Measurements from ENCODE around the gene SPRY4. TPM values are rescaled to one million over a fixed set of nuclear protein-coding genes. Genes with fewer than 3 reads are reported as not detected.

SPRY4 gene
- total and polyA plus RNA-seq, 4 donors, result 2.7 to 9.6 (median 4.9) TPM

GRCh38 chr5:142280066-142281007 lies 44.5 kb downstream of the SPRY4 start:
- no peaks in the 10 kb centered on the region for H3K36me3 ChIP-seq (ENCODE audit: control insufficient read depth in 4 of 4, insufficient read depth in 3 of 4, low read depth in 1 of 4, low read length in 3 of 4)
- H3K27me3 ChIP-seq (ENCODE audit: control insufficient read depth in 4 of 4, insufficient read depth in 4 of 4, low read length in 3 of 4), result no peaks in the 10 kb centered on the region
- no peak for DNase-seq (ENCODE audit: low spot score)
- no peak for TF ChIP-seq HNF4G (IDR thresholded peaks at IDR 0.05)
- no peak for TF ChIP-seq GABPA (IDR thresholded peaks at IDR 0.05 in 1 of 2, conservative IDR thresholded peaks at IDR 0.05 in 1 of 2)
- no peak for TF ChIP-seq TAF1 (conservative IDR thresholded peaks at IDR 0.05)
- TF ChIP-seq NR2F2 (IDR thresholded peaks at IDR 0.05), result no peak
- no peak for TF ChIP-seq FOXA1 (IDR thresholded peaks at IDR 0.05)
- H3K9ac ChIP-seq (ENCODE audit: low read depth in 1 of 2, low read length in 2 of 2), result no peak overlapping the region
- H3K4me3 ChIP-seq (ENCODE audit: low read depth in 1 of 3, low read length in 3 of 3), result no peak overlapping the region
- peak overlapping the region; percentile 6 to 74 for H3K27ac ChIP-seq (ENCODE audit: low read depth in 1 of 2, low read length in 2 of 2)
- 71% methylated on average over 17 of the region's 17 CpGs for WGBS
- H3K9me3 ChIP-seq (ENCODE audit: control insufficient read depth in 4 of 4, low read length in 3 of 4), result no peaks in the 10 kb centered on the region
- no peaks in the 10 kb centered on the region for H3K4me1 ChIP-seq (ENCODE audit: control insufficient read depth in 4 of 4, insufficient read depth in 4 of 4, low read length in 3 of 4)

DNA sequence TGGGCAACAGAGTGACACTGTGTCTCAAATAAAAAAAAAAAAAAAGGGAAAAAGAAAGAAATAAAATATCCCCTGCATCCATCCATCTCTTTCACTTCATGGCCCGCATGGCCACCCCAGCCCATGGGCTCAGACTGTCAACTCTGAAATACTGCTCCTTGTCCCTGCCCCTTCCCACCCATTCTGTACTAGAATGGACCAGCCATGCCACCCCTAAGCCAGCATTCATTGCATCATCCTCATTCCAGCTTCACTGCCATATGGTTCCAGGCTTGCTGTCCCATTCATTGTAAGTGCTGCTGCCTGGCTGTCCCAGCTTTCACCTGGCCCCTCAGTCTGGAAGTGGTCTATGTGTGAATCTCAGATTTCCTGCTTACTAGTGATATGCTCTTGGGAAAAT lies 46.2 kb downstream of the SPRY4 start:
- no peak overlapping the region for H3K4me3 ChIP-seq (ENCODE audit: low read depth in 1 of 3, low read length in 3 of 3)
- 94% methylated on average over 1 of the region's 1 CpG for WGBS
- no peaks in the 10 kb centered on the region for H3K4me1 ChIP-seq (ENCODE audit: control insufficient read depth in 4 of 4, insufficient read depth in 4 of 4, low read length in 3 of 4)
- TF ChIP-seq FOXA1 (IDR thresholded peaks at IDR 0.05) (no peak), HNF4A (conservative IDR thresholded peaks at IDR 0.05) (no peak), TAF1 (conservative IDR thresholded peaks at IDR 0.05) (no peak)
- no peak for DNase-seq (ENCODE audit: low spot score)
- no peak overlapping the region for H3K9ac ChIP-seq (ENCODE audit: low read depth in 1 of 2, low read length in 2 of 2)
- no peaks in the 10 kb centered on the region for H3K27me3 ChIP-seq (ENCODE audit: control insufficient read depth in 4 of 4, insufficient read depth in 4 of 4, low read length in 3 of 4)
- H3K9me3 ChIP-seq (ENCODE audit: control insufficient read depth in 4 of 4, low read length in 3 of 4), result no peaks in the 10 kb centered on the region
- no peak overlapping the region for H3K27ac ChIP-seq (ENCODE audit: low read depth in 1 of 2, low read length in 2 of 2)
- H3K36me3 ChIP-seq (ENCODE audit: control insufficient read depth in 4 of 4, insufficient read depth in 3 of 4, low read depth in 1 of 4, low read length in 3 of 4), result no peaks in the 10 kb centered on the region

- WGBS, result 42% methylated on average over 3 of the region's 3 CpGs
- TF ChIP-seq EGR1 (IDR thresholded peaks at IDR 0.05; ENCODE audit: low read depth in 2 of 2) (no peak), CTCF (IDR thresholded peaks at IDR 0.05; ENCODE audit: low read depth, low read length, missing input control) (no peak), GABPA (IDR thresholded peaks at IDR 0.05 in 1 of 2, conservative IDR thresholded peaks at IDR 0.05 in 1 of 2) (no peak), TAF1 (conservative IDR thresholded peaks at IDR 0.05) (no peak), RXRA (IDR thresholded peaks at IDR 0.05) (no peak), FOXA1 (IDR thresholded peaks at IDR 0.05) (no peak), ATF3 (IDR thresholded peaks at IDR 0.05) (no peak), NR2F2 (IDR thresholded peaks at IDR 0.05) (no peak), RAD21 (IDR thresholded peaks at IDR 0.05) (no peak), YY1 (IDR thresholded peaks at IDR 0.05) (no peak), HNF4A (conservative IDR thresholded peaks at IDR 0.05) (no peak), HNF4G (IDR thresholded peaks at IDR 0.05) (no peak), JUND (IDR thresholded peaks at IDR 0.05) (no peak), SP1 (IDR thresholded peaks at IDR 0.05) (no peak), FOXA2 (IDR thresholded peaks at IDR 0.05) (no peak)
- TF ChIP-seq, protein P1, sequence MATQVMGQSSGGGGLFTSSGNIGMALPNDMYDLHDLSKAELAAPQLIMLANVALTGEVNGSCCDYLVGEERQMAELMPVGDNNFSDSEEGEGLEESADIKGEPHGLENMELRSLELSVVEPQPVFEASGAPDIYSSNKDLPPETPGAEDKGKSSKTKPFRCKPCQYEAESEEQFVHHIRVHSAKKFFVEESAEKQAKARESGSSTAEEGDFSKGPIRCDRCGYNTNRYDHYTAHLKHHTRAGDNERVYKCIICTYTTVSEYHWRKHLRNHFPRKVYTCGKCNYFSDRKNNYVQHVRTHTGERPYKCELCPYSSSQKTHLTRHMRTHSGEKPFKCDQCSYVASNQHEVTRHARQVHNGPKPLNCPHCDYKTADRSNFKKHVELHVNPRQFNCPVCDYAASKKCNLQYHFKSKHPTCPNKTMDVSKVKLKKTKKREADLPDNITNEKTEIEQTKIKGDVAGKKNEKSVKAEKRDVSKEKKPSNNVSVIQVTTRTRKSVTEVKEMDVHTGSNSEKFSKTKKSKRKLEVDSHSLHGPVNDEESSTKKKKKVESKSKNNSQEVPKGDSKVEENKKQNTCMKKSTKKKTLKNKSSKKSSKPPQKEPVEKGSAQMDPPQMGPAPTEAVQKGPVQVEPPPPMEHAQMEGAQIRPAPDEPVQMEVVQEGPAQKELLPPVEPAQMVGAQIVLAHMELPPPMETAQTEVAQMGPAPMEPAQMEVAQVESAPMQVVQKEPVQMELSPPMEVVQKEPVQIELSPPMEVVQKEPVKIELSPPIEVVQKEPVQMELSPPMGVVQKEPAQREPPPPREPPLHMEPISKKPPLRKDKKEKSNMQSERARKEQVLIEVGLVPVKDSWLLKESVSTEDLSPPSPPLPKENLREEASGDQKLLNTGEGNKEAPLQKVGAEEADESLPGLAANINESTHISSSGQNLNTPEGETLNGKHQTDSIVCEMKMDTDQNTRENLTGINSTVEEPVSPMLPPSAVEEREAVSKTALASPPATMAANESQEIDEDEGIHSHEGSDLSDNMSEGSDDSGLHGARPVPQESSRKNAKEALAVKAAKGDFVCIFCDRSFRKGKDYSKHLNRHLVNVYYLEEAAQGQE (IDR thresholded peaks at IDR 0.05), result no peak
- TF ChIP-seq, protein P2, sequence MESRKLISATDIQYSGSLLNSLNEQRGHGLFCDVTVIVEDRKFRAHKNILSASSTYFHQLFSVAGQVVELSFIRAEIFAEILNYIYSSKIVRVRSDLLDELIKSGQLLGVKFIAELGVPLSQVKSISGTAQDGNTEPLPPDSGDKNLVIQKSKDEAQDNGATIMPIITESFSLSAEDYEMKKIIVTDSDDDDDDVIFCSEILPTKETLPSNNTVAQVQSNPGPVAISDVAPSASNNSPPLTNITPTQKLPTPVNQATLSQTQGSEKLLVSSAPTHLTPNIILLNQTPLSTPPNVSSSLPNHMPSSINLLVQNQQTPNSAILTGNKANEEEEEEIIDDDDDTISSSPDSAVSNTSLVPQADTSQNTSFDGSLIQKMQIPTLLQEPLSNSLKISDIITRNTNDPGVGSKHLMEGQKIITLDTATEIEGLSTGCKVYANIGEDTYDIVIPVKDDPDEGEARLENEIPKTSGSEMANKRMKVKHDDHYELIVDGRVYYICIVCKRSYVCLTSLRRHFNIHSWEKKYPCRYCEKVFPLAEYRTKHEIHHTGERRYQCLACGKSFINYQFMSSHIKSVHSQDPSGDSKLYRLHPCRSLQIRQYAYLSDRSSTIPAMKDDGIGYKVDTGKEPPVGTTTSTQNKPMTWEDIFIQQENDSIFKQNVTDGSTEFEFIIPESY (IDR thresholded peaks at IDR 0.05), result no peak
- TF ChIP-seq, protein P3, sequence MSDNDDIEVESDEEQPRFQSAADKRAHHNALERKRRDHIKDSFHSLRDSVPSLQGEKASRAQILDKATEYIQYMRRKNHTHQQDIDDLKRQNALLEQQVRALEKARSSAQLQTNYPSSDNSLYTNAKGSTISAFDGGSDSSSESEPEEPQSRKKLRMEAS (IDR thresholded peaks at IDR 0.05), result no peak
- Histone ChIP-seq H3K4me3 (ENCODE audit: low read depth in 1 of 3, low read length in 3 of 3) (no peak overlapping the region), H3K9ac (ENCODE audit: low read depth in 1 of 2, low read length in 2 of 2) (no peak overlapping the region), H3K9me3 (ENCODE audit: control insufficient read depth in 4 of 4, low read length in 3 of 4) (no peaks in the 10 kb centered on the region), H3K4me1 (ENCODE audit: control insufficient read depth in 4 of 4, insufficient read depth in 4 of 4, low read length in 3 of 4) (no peaks in the 10 kb centered on the region), H3K27ac (ENCODE audit: low read depth in 1 of 2, low read length in 2 of 2) (no peak overlapping the region), H3K27me3 (ENCODE audit: control insufficient read depth in 4 of 4, insufficient read depth in 4 of 4, low read length in 3 of 4) (no peaks in the 10 kb centered on the region), H3K36me3 (ENCODE audit: control insufficient read depth in 4 of 4, insufficient read depth in 3 of 4, low read depth in 1 of 4, low read length in 3 of 4) (no peaks in the 10 kb centered on the region)
- no peak for DNase-seq (ENCODE audit: low spot score)
Measured at GRCh38 chr5:142277796-142278195, 47.0 kb downstream of the SPRY4 start.

Measured in liver (tissue), 9 donors.